GM12892 (cell line): ENCODE data around the gene KMT2C.
"Not testable (repeated sequence)": the region's sequence is repeated elsewhere in the genome, so short reads cannot be mapped to it uniquely, and the experiment has no call there.

ENCODE experiments used
- DNase-seq: peaks from one replicate; pipeline ENCODE4 v3.0.0; 2011; ENCODE audit not compliant: insufficient read length
- FAIRE-seq: peaks from 2 replicates; lab custom pipeline; 2011; peaks lifted over from hg19 to GRCh38; lab: Jason Lieb, UNC
- POLR2A ChIP-seq: IDR thresholded peaks from 2 replicates; pipeline ENCODE4 v1.6.1; 2011; ENCODE audit warnings: low read depth, low read length, control low read depth
- POLR2AphosphoS5 ChIP-seq: IDR thresholded peaks from 2 replicates; pipeline ENCODE4 v1.6.1; 2011; ENCODE audit warnings: low read depth, low read length, control low read depth
- TAF1 ChIP-seq: IDR thresholded peaks from 2 replicates; pipeline ENCODE4 v1.6.1; 2011; ENCODE audit warnings: low read depth, mild to moderate bottlenecking, control low read depth, low read length, borderline replicate concordance

KMT2C gene

GRCh38 chr7:152436111-152436930, 518 bp upstream of the KMT2C start:
- peak; percentile 79 for DNase-seq
- peak; percentile 37; the same call in 1 of the 2 replicates for TF ChIP-seq TAF1
- peak; percentile 54; the same call in 1 of the 2 replicates for TF ChIP-seq POLR2A
- TF ChIP-seq POLR2AphosphoS5 = no peak
- FAIRE-seq = peak; percentile 92

- TF ChIP-seq POLR2AphosphoS5 (peak; percentile 38), POLR2A (peak; percentile 49; the same call in 1 of the 2 replicates)
- not testable (repeated sequence) for FAIRE-seq, DNase-seq
Observed at GRCh38 chr7:152434511-152435383, 1.1 kb downstream of the KMT2C start.

- DNase-seq = not testable (repeated sequence)
- FAIRE-seq = peak; percentile 91
Observed at GRCh38 chr7:152433721-152434490, 1.9 kb downstream of the KMT2C start.

- not testable (repeated sequence) for DNase-seq, FAIRE-seq
Observed at GRCh38 chr7:152432735-152433134, 3.1 kb downstream of the KMT2C start.

- TF ChIP-seq POLR2A = no peak
- no peak for TF ChIP-seq TAF1
- TF ChIP-seq POLR2AphosphoS5 = no peak
- DNase-seq = no peak
- FAIRE-seq = no peak
Observed at GRCh38 chr7:152430854-152431253, 4.9 kb downstream of the KMT2C start.

- FAIRE-seq, DNase-seq: not testable (repeated sequence)
Observed at GRCh38 chr7:152430118-152430517, 5.7 kb downstream of the KMT2C start.

GRCh38 chr7:152424348-152425108, 11.3 kb downstream of the KMT2C start:
- no peak for FAIRE-seq
- DNase-seq = no peak
- no peak for TF ChIP-seq POLR2A
- no peak for TF ChIP-seq TAF1
- TF ChIP-seq POLR2AphosphoS5 = no peak

GRCh38 chr7:152423991-152424347, 11.8 kb downstream of the KMT2C start:
- TF ChIP-seq POLR2A (no peak), TAF1 (no peak), POLR2AphosphoS5 (no peak)
- FAIRE-seq = no peak
- no peak for DNase-seq

GRCh38 chr7:152423171-152423570, 12.6 kb downstream of the KMT2C start:
- not testable (repeated sequence) for DNase-seq, FAIRE-seq

GRCh38 chr7:152420950-152421349, 14.9 kb downstream of the KMT2C start:
- FAIRE-seq, DNase-seq: not testable (repeated sequence)

- FAIRE-seq = no peak
- DNase-seq = no peak
- TF ChIP-seq POLR2A (no peak), TAF1 (no peak), POLR2AphosphoS5 (no peak)
Observed at GRCh38 chr7:152419473-152420429, 16.1 kb downstream of the KMT2C start.
